ENCODE measurements around the gene RPL31.

The RPL31 gene

DNA sequence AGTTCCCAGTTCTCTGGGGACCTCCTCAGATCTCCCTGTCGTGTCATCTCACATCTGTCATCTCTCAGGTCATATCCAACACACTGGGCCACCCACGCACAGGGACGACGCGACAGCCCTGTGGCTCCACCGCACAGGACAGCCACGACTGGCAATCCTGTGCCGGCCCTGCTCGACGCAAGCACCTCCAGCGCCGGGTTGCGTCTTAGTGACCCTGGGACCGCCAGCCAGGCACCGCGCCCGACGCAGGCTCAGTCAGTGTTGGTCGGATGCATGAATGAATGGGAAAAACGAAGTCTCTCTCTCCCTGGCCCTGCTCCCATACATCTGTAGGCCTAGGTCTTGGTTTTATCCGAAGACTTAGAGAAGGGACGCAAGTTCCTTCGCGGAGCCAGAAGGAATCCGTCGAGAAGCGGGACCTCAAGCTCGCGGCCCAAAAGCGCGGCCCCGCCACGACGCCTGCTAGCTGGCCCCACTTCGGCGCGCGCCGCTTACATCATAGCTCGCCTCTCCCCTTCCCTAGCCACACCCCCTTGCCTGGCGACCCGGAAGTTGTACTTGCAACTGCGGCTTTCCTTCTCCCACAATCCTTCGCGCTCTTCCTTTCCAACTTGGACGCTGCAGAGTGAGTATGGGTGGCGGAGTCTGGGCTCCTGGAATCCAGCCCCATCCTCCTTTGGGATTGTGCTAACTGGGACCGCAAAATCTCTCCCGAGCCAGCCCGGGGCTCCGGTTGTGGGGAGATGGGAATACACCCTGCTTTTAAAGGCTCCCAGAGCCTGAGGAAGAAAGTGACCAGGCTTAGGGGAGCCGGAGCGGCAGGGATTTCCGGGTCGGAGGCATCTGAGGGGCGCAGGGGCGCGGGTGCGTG lies at the start of gene RPL31:
Gene RPL31 (plus strand): TSS at position 599 of the 871 bp plus-strand sequence. CDS start 413 bp downstream, outside the sequence.
- DNase-seq (ENCODE audit: low read depth in 3 of 3) = peak; percentile 94 to 96 (median 95)

- DNase-seq (ENCODE audit: low read depth in 3 of 3) = no peak
Measured at GRCh38 chr2:100952512-100952911, 49.6 kb upstream of the RPL31 start.

DNA sequence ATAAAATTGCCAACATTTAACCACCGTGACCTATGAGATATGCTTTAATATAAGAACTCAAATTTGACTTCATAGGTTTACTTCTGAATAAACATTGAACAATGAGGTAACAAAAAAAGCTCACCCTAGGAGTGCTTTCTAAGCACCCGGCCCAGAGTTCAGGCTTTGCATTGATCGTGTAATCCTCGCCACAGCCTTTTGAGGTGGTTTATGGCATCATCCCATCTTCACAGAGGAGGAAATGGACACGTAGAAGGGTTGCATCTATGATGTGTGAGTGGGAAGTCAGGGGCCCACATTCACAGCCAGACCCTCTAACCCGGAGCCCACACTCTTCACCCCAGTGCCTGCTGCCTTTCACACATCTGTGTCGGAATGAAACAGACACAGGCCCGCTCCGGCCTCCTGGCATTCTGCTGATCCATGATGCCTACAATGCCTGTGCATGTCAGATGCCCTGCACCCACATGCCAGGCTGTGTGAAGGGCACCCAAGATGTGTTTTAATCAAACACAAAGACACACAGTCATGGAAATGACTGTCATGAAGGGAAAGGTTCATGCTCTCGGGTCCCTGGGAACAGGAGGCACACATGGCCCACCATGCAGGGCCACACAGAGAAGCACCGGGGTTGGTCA lies 48.6 kb upstream of the RPL31 start:
- DNase-seq (ENCODE audit: low read depth in 3 of 3) = no peak

DNA sequence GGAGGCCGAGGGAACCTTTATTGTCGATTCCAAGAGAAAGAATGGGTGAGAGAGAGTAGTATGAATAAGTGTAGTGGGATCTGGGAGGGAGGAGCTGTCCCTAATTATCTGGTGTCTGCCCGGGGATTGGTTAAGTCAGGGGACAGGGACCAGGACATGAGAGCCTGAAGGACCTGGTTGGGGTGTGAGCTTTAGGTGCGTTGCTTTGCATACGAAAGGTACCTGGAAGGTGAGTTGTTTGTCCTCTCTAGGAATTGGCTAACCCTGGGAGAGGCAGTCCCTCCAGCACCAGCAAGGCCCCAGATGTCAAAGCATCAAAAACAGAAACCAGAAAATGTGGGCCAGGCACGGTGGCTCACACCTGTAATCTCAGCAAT lies 48.1 kb upstream of the RPL31 start:
- no peak for DNase-seq (ENCODE audit: low read depth in 3 of 3)

DNA sequence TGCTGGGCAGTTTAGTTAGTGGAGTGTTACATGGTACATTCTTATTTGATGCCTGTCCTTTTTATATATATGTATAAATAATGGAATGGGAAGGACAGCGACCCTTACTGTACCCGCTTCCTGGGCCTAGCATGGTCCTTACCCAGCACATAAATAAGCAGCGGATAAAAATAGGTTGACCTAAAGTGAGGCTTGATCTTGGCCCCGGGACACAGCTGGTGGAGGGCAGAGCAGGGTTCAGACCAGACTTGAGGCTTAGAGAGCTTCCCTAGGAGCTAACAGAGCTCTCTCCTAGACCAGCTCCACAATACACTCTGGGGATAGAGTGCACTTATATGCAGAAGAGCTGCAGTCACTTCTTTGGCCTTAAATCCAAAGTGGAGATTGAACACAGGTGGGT lies 46.9 kb upstream of the RPL31 start:
- no peak for DNase-seq (ENCODE audit: low read depth in 3 of 3)

GRCh38 chr2:100956081-100956480 lies 46.0 kb upstream of the RPL31 start:
- no peak for DNase-seq (ENCODE audit: low read depth in 3 of 3)

- no peak for DNase-seq (ENCODE audit: low read depth in 3 of 3)
Measured at GRCh38 chr2:100957996-100958653, 44.0 kb upstream of the RPL31 start.

- no peak for DNase-seq (ENCODE audit: low read depth in 3 of 3)
Measured at GRCh38 chr2:100959225-100959880, 42.7 kb upstream of the RPL31 start.

- DNase-seq (ENCODE audit: low read depth in 3 of 3) = no peak
Measured at GRCh38 chr2:100960688-100961087, 41.4 kb upstream of the RPL31 start.

DNA sequence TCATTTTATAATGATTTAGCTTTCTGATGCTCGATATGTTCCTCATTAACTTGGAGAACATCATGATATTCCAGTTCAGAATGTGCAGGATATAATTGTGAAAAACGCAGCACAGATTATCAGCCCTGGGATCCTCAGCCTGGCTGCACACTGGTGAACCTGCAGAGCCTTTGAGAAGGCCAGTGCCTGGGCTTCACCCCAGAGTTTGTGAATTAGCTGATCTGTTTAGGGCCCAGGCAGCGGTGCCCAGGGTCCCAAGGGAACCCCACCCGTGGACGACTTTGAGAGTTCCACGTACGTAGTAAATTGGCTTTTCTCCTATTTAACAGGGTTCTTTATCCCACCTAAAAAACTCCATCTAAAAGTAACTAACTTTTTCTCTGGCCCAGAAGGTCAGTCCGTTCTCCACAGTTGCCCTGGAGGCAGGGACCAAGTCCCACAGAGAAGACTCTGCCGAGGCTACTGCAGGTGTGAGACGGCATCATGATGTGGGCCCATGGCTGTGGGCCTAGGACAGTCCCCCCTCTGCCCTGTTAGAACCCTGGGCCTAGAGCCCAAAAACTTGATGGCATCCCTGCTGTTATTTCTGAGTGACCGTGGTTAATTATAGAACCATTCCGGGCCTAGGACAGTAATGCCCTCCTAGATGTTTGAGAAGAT lies 39.6 kb upstream of the RPL31 start:
- DNase-seq (ENCODE audit: low read depth in 3 of 3) = no peak

- DNase-seq (ENCODE audit: low read depth in 3 of 3) = no peak
Measured at GRCh38 chr2:100963026-100963375, 39.1 kb upstream of the RPL31 start.

DNA sequence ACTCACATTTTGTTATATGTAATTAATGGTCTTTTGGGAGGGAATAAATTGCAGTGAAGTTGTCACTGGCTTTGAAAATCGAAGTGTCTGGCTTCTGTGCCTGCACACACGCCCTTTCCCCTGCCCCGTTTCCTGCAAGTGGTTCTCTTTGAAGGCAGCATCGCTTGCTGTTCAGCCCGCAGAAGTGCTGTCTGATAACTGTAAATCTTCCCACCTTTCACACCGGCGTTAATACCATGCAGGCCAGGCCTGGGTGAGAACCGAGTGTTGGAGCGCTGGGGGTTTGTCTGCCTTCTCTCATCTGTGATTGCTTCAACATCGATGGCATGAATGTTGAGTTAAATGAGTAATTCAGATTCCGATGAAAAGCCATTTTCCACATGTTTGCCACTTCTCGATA lies 37.9 kb upstream of the RPL31 start:
- DNase-seq (ENCODE audit: low read depth in 3 of 3) = no peak

DNA sequence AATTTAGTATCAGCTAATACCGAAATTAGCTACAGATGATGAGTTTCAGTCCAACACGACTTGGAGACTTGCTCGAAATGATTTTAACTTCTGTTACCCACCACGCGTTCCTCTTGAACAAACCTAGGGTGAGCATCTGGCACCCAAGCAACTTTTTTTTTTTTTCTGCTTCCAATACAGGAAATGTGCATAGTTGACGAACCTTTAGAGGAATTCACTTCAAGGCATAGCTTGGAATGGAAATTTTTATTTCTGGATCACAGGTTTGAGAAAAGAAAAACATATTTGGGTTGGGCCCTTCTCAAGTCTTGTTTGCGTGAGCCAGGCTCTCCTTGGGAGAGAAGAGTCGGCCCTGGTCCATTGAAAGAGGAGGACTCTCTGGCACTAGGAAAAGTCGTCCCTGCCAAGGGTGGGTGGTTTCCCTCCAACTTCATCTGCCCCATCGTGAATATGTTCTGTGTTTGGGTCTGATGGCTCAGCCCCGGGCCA lies 37.4 kb upstream of the RPL31 start:
- DNase-seq (ENCODE audit: low read depth in 3 of 3) = no peak

DNA sequence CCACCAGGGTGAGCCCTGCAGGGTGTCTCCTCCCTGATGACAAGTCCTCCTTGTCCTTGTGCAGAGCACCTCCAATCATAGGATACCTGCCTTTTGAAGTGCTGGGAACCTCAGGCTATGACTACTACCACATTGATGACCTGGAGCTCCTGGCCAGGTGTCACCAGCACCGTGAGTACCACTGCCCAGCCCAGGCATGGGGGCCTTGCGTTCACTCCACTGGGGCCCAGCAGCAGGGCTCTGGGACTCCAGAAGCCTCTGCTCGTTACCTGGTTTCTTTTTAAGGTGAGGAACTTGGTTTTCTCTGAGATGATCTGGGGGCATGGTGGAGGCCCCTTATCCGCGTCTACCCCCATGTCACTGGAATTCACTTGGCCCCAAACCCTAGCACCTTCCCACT lies 36.5 kb upstream of the RPL31 start:
- no peak for DNase-seq (ENCODE audit: low read depth in 3 of 3)

GRCh38 chr2:100967716-100968115 lies 34.4 kb upstream of the RPL31 start:
- DNase-seq (ENCODE audit: low read depth in 3 of 3) = no peak

GRCh38 chr2:100968146-100969145 lies 33.6 kb upstream of the RPL31 start:
- DNase-seq (ENCODE audit: low read depth in 3 of 3) = no peak

DNA sequence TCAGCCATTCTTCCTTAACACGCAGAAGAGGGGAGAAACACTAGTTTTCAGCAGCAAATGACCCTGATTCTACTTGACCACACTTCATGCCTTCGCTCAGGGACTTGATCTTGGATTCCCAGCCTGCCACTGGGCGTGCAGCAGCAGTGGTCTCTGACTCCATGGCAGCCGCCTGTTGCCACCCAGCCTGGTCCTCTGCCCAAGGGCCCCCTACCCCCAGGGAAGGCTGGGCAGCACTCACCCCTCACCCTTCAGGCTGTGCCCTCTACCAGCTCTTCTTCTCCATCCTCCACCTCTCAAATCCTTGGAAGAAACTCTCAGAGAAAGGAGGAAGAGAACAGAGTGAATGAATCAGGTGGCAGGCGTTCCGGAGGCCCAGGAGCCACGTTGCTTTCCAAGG lies 32.1 kb upstream of the RPL31 start:
- no peak for DNase-seq (ENCODE audit: low read depth in 3 of 3)

GRCh38 chr2:100971221-100971620 lies 30.9 kb upstream of the RPL31 start:
- DNase-seq (ENCODE audit: low read depth in 3 of 3) = no peak

- DNase-seq (ENCODE audit: low read depth in 3 of 3) = no peak
Measured at GRCh38 chr2:100972452-100972851, 29.6 kb upstream of the RPL31 start.

Measured in stimulated activated CD4-positive, alpha-beta T cell treated with anti-CD3 and anti-CD28 coated beads, TNF-alpha, amount 100 ng/mL, for 48 hours (primary cell).